Gastrocnemius medialis (tissue), 4 donors: ENCODE data around the gene CELF4.

ENCODE experiments used
- POLR2A ChIP-seq, 2 donors: fragments of 450-650 bp; IDR thresholded peaks; one replicate each; pipeline ENCODE4 v1.6.1; 2017; ENCODE audit warnings: antibody characterized with exemption in 2 of 2, mild to moderate bottlenecking in 2 of 2, moderate library complexity in 2 of 2
- TF ChIP-seq, protein P1 (sequence below), 5 experiments: fragments of 450-650 bp in 3 of 5; fragments of 200-600 bp in 2 of 5; sonication (generic) in 2 of 5; IDR thresholded peaks in 4 of 5; conservative IDR thresholded peaks in 1 of 5; 1 replicate in 4 of 5; 2 replicates in 1 of 5; pipeline ENCODE4 v1.5.1; 2016 to 2019; ENCODE audit warnings: antibody characterized with exemption in 5 of 5, mild to moderate bottlenecking in 3 of 5, moderate library complexity in 3 of 5

DNA sequence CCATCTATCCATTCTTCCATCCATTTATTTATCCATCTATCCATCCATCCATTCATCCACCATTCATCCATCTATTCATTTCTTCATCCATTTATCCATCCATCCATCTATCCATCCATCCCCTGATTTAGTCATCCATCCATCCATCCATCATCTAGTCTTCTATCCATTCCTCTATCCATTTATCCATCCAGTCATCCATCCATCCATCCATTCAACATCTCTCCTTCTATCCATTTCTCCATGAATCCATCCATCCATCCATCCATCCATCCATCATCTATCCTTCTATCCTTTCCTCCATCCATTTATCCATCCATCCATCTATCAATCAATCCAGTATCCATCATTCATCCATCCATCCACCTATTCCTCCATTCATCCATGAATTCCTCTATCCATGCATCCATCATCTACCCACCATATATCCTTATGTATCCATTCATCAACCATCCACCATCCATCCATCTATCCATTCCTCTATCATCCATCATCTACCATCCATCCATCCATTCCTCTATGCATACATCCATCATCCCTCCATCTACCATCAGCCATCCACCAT lies 185.0 kb downstream of the CELF4 start:
- TF ChIP-seq, protein P1, sequence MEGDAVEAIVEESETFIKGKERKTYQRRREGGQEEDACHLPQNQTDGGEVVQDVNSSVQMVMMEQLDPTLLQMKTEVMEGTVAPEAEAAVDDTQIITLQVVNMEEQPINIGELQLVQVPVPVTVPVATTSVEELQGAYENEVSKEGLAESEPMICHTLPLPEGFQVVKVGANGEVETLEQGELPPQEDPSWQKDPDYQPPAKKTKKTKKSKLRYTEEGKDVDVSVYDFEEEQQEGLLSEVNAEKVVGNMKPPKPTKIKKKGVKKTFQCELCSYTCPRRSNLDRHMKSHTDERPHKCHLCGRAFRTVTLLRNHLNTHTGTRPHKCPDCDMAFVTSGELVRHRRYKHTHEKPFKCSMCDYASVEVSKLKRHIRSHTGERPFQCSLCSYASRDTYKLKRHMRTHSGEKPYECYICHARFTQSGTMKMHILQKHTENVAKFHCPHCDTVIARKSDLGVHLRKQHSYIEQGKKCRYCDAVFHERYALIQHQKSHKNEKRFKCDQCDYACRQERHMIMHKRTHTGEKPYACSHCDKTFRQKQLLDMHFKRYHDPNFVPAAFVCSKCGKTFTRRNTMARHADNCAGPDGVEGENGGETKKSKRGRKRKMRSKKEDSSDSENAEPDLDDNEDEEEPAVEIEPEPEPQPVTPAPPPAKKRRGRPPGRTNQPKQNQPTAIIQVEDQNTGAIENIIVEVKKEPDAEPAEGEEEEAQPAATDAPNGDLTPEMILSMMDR (IDR thresholded peaks at IDR 0.05 in 4 of 5, conservative IDR thresholded peaks at IDR 0.05 in 1 of 5) = no peak
- no peak for TF ChIP-seq POLR2A (IDR thresholded peaks at IDR 0.05)
